Stimulated activated CD8-positive, alpha-beta memory T cell treated with anti-CD3 and anti-CD28 coated beads, Interleukin-12 subunit alpha, Interleukin-12 subunit beta, amount 100 ng/mL, for 24 hours (primary cell): ENCODE measurements around the gene ITGAD.

Source experiments
- DNase-seq: peaks from one replicate; pipeline ENCODE4 v3.0.0-alpha.2; 2020; ENCODE audit errors: extremely low read depth

The ITGAD gene

GRCh38 chr16:31458844-31459686 is 65.9 kb downstream of the ITGAD start, which contains the start of gene ARMC5:
ARMC5 (plus strand) TSS chr16:31459501; CDS start chr16:31459525, 24 bp downstream.
- peak; percentile 93 for DNase-seq

GRCh38 chr16:31459687-31460581 is 66.8 kb downstream of the ITGAD start:
- peak; percentile 100 for DNase-seq

GRCh38 chr16:31460582-31461002 is 67.5 kb downstream of the ITGAD start:
- no peak for DNase-seq

GRCh38 chr16:31461201-31461920 is 68.2 kb downstream of the ITGAD start:
- no peak for DNase-seq

- DNase-seq = no peak
These were observed 69.0 kb downstream of the ITGAD start for GRCh38 chr16:31461921-31462804.

GRCh38 chr16:31464348-31464769 is 71.2 kb downstream of the ITGAD start:
- no peak for DNase-seq

- no peak for DNase-seq
These were observed 71.7 kb downstream of the ITGAD start for GRCh38 chr16:31464781-31465260.

GRCh38 chr16:31465788-31466370 is 72.7 kb downstream of the ITGAD start:
- no peak for DNase-seq

- no peak for DNase-seq
These were observed 73.3 kb downstream of the ITGAD start for GRCh38 chr16:31466381-31466841.

- DNase-seq = no peak
These were observed 74.1 kb downstream of the ITGAD start for GRCh38 chr16:31467151-31467773.

- no peak for DNase-seq
These were observed 74.7 kb downstream of the ITGAD start for GRCh38 chr16:31467858-31468257.

- DNase-seq = no peak
These were observed 77.5 kb downstream of the ITGAD start for GRCh38 chr16:31470615-31471014.

GRCh38 chr16:31471241-31471874 is 78.2 kb downstream of the ITGAD start:
- no peak for DNase-seq

GRCh38 chr16:31471875-31472708 is 79.0 kb downstream of the ITGAD start, which contains the start of gene TGFB1I1:
TGFB1I1 (plus strand) TSS chr16:31472152; CDS start chr16:31472189, 37 bp downstream.
- DNase-seq = no peak

- no peak for DNase-seq
These were observed 79.6 kb downstream of the ITGAD start for GRCh38 chr16:31472709-31473203.

GRCh38 chr16:31473264-31473984 is 80.3 kb downstream of the ITGAD start:
- DNase-seq = no peak

- no peak for DNase-seq
These were observed 81.1 kb downstream of the ITGAD start for GRCh38 chr16:31474173-31474714.
